Measurements from ENCODE around the gene DGKD. TPM values are rescaled to one million over a fixed set of nuclear protein-coding genes. Genes with fewer than 3 reads are reported as not detected.

Gene DGKD
- total RNA-seq, 6 experiments from 2014 or later = 8.1 to 12.2 (median 10.3) TPM

GRCh38 chr2:233323851-233324250 lies 30.4 kb upstream of the DGKD start:
- Mint-ChIP-seq H3K27me3 (ENCODE audit: insufficient read depth) (peaks cover 48% of the 10 kb centered on the region), H3K36me3 (ENCODE audit: low read depth) (no peaks in the 10 kb centered on the region), H3K4me3 (no peak overlapping the region), H3K4me1 (ENCODE audit: low read depth) (no peaks in the 10 kb centered on the region), H3K27ac (no peak overlapping the region), H3K9me3 (no peaks in the 10 kb centered on the region; the same call in 1 of the 2 replicates)
- TF ChIP-seq, protein P1, sequence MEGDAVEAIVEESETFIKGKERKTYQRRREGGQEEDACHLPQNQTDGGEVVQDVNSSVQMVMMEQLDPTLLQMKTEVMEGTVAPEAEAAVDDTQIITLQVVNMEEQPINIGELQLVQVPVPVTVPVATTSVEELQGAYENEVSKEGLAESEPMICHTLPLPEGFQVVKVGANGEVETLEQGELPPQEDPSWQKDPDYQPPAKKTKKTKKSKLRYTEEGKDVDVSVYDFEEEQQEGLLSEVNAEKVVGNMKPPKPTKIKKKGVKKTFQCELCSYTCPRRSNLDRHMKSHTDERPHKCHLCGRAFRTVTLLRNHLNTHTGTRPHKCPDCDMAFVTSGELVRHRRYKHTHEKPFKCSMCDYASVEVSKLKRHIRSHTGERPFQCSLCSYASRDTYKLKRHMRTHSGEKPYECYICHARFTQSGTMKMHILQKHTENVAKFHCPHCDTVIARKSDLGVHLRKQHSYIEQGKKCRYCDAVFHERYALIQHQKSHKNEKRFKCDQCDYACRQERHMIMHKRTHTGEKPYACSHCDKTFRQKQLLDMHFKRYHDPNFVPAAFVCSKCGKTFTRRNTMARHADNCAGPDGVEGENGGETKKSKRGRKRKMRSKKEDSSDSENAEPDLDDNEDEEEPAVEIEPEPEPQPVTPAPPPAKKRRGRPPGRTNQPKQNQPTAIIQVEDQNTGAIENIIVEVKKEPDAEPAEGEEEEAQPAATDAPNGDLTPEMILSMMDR (IDR thresholded peaks at IDR 0.05) = no peak
- no peak for DNase-seq

DNA sequence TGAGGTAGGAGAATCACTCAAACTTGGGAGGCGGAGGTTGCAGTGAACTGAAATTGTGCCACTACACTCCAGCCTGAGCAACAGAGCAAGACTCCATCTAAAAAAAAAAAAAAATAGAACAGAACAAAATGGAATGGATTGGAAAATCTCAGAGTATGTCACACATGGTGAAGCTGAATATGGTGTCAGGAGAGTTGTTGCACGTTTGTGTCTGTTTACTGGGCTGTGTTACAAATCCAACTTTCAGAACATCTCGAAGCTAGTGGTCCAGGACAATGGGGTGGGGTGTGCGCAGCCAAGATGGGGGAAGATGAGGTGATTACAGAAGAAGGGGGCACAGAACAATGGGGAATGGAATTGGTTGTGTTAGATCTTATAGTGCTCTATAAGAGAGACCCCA lies 29.0 kb upstream of the DGKD start:
- Mint-ChIP-seq H3K27ac (no peak overlapping the region), H3K9me3 (no peaks in the 10 kb centered on the region; the same call in 1 of the 2 replicates), H3K4me3 (no peak overlapping the region)

GRCh38 chr2:233325814-233326213 lies 28.5 kb upstream of the DGKD start:
- no peaks in the 10 kb centered on the region; the same call in 1 of the 2 replicates for H3K9me3 Mint-ChIP-seq
- TF ChIP-seq, protein P1 (IDR thresholded peaks at IDR 0.05) = no peak
- peaks cover 6% of the 10 kb centered on the region; the same call in 1 of the 2 replicates for H3K4me1 Mint-ChIP-seq (ENCODE audit: low read depth)
- no peak overlapping the region for H3K27ac Mint-ChIP-seq
- H3K4me3 Mint-ChIP-seq = no peak overlapping the region
- H3K36me3 Mint-ChIP-seq (ENCODE audit: low read depth) = no peaks in the 10 kb centered on the region
- H3K27me3 Mint-ChIP-seq (ENCODE audit: insufficient read depth) = peaks cover 34% of the 10 kb centered on the region
- DNase-seq = no peak

More for the DNA sequence above, 29.0 kb upstream of the DGKD start:
- no peak for DNase-seq
- Mint-ChIP-seq H3K36me3 (ENCODE audit: low read depth) (no peaks in the 10 kb centered on the region), H3K4me1 (ENCODE audit: low read depth) (peaks cover 6% of the 10 kb centered on the region; the same call in 1 of the 2 replicates), H3K27me3 (ENCODE audit: insufficient read depth) (peaks cover 38% of the 10 kb centered on the region)
- TF ChIP-seq, protein P1 (IDR thresholded peaks at IDR 0.05) = no peak

- Mint-ChIP-seq H3K36me3 (ENCODE audit: low read depth) (no peaks in the 10 kb centered on the region), H3K27me3 (ENCODE audit: insufficient read depth) (peaks cover 29% of the 10 kb centered on the region), H3K27ac (no peak overlapping the region), H3K4me1 (ENCODE audit: low read depth) (peaks cover 6% of the 10 kb centered on the region; the same call in 1 of the 2 replicates), H3K9me3 (no peaks in the 10 kb centered on the region; the same call in 1 of the 2 replicates), H3K4me3 (no peak overlapping the region)
- DNase-seq = no peak
- TF ChIP-seq, protein P1 (IDR thresholded peaks at IDR 0.05) = no peak
These were observed 27.8 kb upstream of the DGKD start for GRCh38 chr2:233326500-233326899.

DNA sequence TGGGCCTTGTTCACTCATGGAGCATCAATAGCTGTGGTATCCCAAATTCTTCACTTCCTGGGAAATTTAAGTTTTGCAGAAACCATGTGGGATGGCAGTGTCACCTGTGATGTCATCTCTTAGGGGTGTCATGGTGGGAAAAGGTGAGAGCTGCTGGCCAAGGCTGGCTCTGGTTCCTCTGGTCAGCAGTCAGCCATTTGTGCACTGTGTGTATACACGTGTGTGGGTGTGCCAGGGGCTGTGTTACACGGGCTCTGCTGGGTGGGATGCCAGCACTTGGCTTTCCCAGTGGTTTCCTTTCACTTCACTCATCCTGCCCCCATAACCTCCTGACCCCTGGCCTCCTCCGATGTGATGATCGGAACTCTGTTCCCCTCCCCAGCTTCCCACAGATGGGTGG lies 25.4 kb upstream of the DGKD start:
- Mint-ChIP-seq H3K36me3 (ENCODE audit: low read depth) (no peaks in the 10 kb centered on the region), H3K4me1 (ENCODE audit: low read depth) (peaks cover 6% of the 10 kb centered on the region; the same call in 1 of the 2 replicates), H3K9me3 (no peaks in the 10 kb centered on the region; the same call in 1 of the 2 replicates), H3K27me3 (ENCODE audit: insufficient read depth) (peaks cover 29% of the 10 kb centered on the region), H3K4me3 (no peak overlapping the region), H3K27ac (no peak overlapping the region)
- TF ChIP-seq, protein P1 (IDR thresholded peaks at IDR 0.05) = no peak
- no peak for DNase-seq
